Kasumi-1 (cell line): ENCODE measurements around the gene EXOC3.
"Not testable (repeated sequence)": the region's sequence is repeated elsewhere in the genome, so short reads cannot be mapped to it uniquely, and the experiment has no call there.

Source experiments
- DNase-seq, 2 experiments: peaks; one replicate each; lab custom pipeline; 2025; lab: John Stamatoyannopoulos, UW

EXOC3 gene

DNA sequence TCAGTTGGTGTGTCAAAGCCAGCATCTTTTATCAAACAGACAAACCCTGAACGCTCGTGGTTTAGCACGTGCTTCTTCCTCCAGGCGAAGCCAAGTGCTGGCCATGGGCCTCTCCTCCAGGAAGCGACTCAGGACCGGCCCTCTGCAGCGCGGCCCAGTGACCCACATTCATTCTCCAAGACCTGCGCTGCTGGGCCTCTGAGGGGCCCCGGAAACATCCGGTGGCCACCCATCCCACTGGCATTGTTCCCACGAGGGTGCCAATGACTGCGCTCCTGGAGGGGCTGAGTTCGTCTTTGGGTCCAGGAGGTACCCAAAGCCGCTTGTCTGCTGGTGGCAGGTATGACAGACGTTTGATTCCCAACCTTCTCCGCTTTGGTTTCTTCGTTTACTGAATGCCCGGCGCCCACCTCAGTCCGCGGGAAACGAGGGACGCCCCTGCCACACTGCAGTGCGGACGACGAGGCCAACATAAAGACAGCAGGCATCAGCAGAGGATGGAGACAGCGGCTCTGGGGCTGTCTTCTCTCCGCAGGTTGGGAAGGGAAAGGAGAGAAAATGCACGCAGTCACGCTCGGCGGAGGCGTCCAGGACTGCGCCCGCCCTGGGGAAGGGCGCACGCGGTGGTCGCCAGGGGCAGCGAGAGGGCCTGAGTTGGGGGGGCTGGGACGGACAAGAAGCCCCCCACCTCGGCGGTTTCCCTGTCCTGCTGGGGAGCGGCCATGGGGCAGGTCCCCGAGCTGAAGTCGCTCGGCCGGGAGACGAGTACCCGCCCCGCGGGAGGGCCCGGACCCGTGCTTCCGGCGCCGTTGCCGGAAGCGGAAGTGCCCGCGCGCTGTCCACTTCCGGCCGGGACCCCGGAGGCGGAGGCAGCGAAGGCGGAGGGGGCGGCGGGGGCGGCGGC, at the start of gene EXOC3:
Gene EXOC3 (plus strand): TSS at position 842 of the 904 bp plus-strand sequence. CDS start 3,030 bp downstream, outside the sequence.
- peak; percentile 47 to 48 for DNase-seq

DNA sequence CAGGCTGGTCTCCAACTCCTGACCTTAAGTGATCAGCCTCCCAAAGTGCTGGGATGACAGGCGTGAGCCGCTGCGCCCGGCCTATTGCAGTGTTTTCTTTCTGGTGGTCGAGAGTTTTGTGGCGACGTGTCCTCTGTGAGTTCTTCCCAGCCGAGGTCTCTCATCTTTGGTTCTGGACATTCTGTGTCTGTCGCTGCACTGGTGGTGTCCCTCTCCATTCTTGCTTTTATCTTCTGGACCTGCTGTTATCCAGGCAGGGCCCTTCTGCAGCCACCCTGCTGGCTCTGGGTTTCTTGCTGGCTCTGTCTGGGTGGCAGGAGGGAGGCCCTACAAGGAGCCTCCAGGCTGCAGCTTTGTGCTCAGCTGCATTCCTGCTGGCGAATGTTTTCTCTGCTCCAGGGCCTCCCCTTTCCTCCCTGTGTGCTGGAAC, 49.1 kb upstream of the EXOC3 start:
- DNase-seq, result no peak

DNA sequence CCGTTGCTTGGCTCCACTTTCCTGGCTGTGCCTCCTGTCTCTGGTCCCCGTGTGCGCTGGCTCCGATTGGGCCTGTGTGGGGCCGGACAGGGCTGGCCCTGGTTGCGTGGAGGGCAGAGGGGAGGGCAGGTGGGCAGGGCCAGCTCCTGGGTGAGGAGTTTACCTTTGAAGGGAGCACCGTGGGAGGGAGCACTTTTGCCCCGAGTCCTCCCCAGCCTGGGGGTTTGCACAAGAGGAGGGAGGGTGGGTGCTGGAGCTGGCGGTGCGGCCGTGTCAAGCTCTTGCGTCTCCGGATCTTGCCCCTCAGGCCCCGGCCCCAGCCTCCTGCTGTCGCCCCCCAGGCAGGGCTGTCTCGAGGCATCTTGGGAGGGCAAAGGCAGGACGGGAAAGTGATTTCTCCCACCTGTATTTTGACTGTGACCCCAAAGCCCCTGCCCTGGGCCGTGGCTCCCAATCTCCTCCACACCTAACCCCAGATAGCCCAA, 48.3 kb upstream of the EXOC3 start:
- DNase-seq, result no peak

DNA sequence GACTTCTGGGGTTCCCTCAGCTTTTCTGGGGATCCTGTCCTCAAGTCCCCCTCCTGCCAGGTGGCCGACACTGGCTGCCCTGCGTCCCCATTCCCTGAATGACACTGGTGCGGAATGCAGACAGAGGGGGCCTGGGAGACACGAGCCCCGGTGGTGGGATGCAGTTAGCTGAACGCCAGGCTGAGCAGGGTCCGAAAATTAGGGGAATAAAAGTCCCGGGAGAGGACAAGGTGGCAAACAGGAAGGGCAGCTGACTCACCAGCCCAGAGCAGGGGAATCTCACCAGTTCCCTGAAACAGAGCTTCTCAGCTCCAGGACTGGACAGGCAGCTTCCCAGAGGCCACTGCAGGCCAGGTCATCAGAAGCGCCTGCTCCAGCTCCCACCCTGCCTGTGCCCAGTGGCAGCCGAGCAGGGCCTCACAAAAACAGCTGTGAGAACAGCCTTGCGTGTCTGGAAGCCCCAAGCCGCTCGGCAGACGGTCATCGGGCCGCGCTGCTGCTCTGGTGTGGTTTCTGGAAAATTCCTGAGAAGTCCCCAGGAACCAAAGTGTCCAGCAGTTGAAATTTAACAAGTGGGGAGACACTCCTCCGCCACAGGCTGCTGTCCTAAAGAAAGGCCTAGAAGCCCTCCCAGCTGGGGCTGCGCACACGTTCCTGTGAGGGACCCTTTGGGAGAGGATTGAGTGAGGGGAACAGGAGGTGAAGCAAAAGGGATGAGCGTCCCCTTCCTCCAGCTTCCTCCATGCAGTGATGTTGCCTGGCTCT, 47.6 kb upstream of the EXOC3 start:
- DNase-seq, result no peak

DNA sequence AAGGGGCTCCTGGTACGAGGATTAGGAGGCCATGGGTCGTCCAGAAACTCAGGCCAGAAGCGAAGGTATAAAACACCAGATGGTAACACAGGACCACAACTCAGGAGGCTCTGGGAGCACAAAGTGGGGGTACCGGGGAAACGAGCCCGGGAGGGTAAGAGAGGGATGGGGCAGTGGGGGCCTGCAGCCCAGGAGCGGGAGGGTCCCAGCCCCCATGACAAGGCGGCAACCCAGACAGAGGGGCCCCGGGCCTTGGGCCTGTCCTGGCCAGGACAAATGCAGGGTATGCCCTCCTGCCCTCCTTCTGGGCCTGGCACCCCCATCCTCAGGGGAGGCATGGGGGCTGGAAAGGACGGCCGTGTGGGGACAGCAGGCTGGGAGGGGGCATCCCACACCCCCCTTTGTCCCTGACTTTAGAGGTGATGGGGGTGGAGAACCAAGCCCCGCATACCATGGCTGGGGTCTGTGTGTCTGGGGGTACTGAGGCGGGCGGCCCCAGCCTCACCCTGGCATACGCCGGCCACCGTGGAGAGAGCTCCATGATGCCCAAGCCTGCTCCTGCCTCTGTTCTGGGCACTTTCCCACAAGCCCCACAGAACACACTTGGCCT, 47.0 kb upstream of the EXOC3 start:
- no peak for DNase-seq

DNA sequence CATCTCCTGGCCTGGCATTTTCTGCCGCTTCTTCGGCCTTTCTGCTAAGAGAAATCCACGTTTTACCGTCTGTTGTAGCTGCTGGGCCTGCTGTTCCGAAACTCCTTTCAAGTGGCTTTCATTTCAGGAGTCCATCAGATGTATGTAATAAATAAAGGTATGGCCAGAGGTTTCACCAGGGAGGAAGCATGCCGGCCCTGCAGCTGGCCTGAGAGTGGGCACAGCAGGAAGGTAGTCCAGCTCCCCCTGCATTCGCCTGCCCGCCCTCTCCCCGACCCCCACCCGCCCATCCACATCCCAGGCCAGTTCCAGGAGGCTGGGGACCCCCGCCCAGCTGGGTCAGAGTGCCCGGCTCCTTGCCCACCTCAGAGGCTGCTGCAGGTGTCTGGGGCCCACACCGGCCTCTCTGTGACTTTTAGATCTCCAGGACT, 46.4 kb upstream of the EXOC3 start:
- DNase-seq, result no peak

DNA sequence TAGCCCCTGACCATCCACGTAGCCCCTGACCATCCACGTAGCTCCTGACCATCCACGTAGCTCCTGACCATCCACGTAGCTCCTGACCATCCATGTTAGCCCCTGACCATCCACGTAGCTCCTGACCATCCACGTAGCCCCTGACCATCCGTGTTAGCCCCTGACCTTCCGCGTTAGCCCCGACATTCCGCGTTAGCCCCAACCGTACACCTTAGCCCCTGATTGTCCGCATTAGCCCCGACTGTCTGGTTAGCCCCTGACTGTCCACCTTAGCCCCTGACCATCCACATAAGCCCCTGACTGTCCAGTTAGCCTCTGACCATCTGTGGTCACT, 44.9 kb upstream of the EXOC3 start:
- DNase-seq, result not testable (repeated sequence)

DNA sequence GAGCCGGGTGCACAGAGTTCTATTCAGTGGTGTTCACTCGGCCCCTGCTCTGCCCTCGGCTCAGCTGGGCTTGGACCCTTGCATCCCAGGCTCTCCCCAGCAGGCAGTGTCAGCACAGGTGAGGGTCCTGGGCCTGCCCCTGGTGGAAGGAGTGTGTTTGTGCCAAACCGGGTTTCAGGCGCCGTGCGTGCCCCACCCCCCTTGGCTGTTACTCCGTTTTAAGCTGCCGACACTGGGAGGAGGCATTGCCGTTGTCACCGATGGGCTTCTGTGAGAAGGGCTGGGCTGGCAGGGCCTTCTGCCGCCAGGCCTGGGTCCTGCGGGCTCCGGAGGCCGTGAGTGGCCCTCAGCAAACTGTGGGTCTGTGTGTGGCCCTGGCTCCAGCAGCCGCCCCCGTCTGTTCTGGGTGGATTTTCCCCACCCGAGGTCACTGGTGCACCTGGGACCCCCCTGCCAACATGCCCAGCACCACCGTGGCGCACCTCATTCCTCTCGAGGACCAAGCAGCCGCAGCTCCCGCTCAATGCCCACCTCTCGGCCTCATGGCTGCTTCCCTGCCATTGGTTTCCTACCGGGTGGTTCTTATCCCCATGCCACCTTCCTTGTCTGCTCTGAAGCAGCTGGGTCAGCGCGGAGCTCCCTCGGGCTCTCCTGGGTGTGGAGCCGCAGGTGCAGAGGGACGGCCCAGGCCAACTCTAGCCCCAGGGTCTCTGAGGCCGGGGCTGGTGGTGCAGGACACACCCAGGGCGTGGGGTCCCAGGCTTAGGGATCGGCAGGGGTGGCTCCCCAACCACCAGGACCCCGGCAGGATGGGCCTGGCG, 44.3 kb upstream of the EXOC3 start:
- no peak for DNase-seq

DNA sequence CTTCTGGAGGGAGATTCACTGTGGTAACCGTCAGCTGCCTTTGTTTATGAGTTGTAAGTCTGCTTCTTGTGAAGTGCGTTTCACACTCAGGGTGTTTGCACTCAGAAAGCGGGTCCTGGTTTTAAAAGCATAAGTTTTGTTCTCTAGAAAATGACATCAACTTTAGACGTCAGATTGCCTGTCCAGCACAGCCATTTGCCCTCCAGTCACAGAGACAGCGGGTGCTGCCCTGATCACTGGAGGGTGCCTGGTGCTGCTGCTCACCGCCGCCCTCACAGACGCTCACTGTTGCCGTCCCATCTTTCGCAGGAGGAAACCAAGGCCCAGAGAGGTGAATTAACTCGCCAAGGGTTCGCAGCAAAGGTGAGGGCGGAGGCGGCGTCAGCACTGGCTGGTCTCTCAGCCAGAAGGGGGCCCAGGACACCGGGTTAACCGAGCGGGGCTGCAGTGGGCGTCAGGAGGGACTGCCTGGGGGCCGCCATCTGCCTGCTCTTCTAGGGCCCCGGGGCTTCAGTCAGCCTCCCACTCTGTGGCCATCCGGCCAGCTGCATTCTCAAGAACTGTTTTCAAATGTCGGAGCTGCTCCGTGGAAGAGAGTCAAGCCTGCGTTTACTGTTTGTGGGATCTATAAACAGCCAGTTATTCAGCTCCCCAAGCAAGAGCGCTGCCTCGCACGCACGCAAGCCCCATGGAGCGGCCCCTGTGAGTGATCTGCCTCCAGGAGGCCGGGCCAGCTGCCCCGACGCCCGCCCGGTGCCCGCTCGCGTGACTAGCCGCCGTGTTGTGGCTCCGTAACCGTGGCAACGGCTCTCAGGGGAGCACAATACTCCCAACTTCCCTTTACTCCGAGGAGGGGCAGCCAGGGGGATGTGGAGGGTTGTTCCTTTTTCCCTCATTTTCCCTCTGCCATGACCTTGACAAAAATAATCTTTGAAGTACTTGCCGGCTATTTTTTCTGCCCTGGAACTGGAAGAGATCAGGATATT, 43.4 kb upstream of the EXOC3 start:
- DNase-seq, result peak; percentile 86 to 89

DNA sequence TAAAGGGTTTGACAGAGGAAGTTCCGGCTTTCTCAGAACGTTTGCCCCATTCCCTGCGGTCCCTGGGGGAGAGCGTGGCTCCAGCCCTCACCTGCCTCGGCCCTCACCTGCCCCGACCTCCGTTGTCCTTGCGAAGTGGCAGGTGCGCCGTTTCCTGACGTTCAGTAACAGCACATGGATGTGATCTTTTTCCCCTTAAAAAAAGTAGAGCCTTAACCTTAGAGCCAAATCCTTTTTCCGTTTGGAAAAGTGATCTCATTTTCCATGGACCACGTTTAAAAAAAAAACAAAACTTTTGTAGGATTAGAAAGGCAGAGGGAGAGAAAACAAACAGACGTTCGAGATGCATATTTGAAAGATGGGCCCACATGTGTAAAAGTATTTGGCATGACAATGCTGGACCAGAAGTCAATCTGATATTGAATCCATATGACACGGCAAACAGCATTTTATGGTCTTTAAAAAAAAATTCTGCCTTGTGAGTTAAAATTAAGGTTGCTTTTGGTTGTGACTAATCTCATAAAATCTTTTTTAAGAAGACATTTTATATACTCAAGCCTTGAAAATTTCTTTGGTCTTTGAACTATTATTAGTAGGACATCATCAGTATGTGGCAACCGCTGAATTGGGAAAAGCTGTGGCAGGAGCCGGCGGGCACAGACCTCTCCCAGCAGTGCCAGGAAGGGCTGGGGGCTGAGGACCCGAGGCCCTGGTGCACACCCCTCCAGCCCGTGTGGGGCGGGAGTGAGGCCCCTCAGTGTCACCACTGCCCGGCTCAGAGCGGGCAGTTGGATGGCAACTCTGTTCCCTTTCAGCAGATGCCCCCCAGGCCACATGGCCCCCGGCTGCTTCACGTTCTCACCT, 42.5 kb upstream of the EXOC3 start:
- no peak for DNase-seq

DNA sequence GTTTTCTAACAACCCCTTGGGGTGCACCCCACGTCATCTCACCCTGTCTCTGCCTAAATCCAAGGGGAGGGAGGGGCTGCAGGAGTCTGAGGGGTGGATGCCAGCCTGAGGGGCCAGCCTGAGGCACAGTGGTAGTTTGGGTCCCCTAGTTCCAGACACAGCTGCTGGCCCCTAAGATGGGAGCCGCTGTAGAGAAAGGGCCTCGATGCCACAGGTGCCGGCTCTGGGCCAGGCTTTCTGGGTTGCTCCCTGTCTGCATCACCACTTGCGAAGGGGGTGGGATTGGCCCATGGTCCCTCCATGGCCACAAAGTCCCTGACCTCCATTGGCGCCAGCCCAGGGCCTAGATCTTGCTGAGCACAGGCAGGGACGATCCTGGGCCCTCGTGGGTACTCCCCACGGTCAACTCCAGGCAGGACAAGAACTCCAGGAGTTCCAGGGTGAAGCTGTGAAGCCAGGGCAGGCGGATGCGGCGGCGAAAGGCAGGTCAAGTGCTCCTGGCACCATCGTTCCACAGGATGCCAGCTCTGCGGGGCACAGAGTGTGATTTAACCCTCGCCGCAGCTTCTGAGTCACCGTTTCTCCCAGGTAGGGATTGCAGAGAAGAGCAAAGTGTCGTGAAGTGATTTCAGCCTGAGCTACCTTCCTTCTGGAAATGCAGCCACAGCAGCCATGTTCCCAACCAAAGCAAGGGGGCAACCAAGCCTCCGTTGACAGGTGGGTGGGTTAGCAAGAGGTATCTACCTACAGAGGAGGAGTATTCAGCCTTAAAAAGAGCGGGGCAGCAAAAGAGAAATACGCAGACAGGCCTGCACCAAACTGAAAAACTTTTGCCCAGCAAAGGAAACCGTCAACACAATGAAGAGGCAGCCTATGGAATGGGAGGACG, 41.6 kb upstream of the EXOC3 start:
- no peak for DNase-seq

DNA sequence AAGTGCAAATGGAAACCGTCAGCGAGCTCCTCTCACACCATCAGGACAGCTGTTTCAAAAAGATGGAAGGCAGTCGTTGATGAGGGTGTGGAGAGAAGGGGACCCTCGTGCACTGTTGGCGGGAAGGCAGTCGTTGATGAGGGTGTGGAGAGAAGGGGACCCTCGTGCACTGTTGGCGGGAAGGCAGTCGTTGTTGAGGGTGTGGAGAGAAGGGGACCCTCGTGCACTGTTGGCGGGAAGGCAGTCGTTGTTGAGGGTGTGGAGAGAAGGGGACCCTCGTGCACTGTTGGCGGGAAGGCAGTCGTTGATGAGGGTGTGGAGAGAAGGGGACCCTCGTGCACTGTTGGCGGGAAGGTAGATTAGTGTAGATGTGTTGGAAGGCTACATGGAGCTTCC, 40.8 kb upstream of the EXOC3 start:
- DNase-seq, result not testable (repeated sequence)

DNA sequence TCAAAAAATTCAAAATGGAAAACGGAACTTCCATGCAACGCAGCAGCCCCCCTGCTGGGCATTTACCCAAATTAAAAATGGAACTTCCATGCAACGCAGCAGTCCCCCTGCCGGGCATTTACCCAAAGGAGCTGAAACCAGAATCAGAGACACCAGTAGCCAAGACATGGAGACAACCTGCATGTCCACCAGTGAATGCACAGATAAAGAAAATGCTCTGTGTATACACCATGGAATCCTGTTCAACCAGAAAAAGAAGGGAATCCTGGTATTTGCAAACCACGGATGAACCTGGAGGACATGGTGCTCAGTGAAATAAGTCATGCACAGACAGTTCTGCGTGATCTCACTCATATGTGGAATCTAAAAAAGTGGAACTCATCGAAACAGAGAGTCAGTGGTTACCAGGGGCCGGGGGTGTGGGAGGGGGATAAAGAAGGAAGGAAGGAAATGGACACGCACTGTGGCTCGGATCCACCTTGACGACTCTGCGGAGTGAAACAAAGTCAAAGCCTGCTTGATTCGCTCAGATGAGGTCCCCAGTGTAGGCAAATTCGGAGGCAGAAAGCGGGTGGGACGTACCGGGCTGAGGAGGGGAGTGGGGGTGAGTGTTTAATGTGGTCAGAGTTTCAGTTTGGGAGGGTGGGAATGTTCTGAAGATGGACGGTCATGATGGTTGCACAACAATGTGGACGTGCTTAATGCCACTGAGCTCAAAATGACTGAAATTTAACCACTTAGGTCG, 40.2 kb upstream of the EXOC3 start:
- DNase-seq, result peak; percentile 18 to 30

DNA sequence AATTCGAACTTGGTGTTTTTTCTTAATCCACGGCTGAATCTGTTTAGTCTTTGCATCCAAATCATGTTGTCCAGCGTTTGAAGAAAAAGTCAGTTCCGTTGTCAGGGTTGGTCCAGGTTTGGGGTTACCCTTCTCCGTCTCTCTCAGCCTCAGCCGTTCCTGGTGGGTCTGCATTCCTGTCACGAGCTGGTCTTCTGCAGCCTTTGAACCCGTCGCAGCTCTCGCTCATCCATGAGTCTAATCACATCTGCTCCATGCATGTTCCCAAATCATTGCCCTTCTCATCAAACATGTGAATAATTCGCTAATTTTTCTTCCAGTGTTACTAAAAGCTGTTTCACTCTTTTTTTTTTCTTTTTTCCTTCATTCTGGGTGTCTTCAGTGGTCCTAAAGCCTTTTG, 39.0 kb upstream of the EXOC3 start:
- DNase-seq, result no peak

DNA sequence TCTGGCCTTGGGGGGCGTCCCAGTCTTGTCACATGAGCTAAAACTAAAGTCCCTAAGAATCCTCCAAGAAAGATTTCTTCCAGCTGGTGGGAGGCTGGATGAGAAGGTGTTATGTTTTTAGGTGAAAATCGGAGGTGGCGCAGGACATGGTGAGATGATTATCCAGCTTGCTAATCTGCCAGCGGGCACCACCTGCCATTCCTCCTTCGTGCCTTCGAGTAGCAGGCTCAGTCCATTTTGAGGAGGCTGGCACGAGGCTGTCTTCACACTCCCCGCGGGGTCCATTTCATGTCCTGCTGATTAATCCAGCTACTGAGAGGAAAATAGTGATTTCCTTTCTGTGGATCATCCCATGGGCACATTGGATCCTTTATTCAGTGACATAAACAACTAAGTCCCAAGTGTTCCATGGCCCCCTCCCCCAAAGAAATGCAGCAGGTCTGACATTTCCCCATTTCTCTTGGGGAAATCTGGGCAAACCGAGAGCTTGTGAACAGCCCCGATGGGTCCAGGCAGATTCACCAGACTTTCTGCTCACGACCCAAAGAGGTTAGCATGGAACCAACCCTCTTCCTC, 38.2 kb upstream of the EXOC3 start:
- no peak for DNase-seq

DNA sequence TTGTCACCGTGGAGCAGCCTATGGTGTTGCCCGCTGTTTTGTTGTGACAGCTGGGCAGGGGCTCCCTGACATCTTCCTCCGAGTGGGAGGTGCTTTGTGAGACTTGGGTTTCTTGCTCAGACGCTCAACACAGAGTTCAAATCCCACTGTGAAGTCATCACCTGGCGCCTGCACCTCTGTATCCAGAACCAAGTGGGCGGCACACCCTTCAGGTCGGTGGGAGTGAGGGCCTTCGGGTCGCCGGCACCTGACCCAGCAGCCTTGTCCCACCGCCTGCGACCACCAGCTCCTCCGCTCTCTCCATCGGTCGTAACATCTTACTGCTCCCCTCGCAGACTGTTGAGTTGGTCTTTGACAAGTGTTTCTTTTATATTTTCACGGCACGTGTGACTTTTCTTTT, 37.6 kb upstream of the EXOC3 start:
- DNase-seq, result no peak

DNA sequence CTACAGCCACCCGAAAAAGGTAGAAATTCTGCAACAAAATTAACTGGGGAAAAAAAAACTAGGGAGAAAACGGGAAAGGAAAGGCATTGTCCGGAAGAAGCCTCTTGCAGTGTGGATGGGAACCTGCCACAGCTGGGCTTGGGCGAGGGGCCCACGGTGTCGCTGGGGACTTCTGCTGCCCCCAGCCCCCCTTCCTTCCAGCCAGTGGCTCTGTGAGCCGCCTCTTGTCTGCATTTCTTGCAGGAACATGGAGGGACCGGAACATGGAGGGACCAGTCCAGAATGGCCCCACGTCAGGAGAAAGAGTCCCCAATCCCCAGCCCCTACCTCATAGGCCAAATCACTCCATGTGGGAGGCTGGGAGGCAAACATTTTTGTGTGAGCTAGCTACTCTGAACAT, 36.9 kb upstream of the EXOC3 start:
- no peak for DNase-seq
